Measurements from ENCODE around the gene CTBP2. TPM values are rescaled to one million over a fixed set of nuclear protein-coding genes. Genes with fewer than 3 reads are reported as not detected.
A peak's percentile ranks its signal among the peaks of the same experiment; 100 is the strongest.
"Not testable (repeated sequence)": the region's sequence is repeated elsewhere in the genome, so short reads cannot be mapped to it uniquely, and the experiment has no call there.

The CTBP2 gene
- total RNA-seq, 1 experiment from 2014 or later, result 67.8 TPM

- Histone ChIP-seq H3K36me3 (no peaks in the 10 kb centered on the region), H3K27ac (no peak overlapping the region), H3K4me3 (no peak overlapping the region), H3K9me3 (replicated peaks) (no peaks in the 10 kb centered on the region), H3K4me1 (no peaks in the 10 kb centered on the region), H3K27me3 (no peaks in the 10 kb centered on the region)
- DNase-seq, result no peak
Observed at GRCh38 chr10:125064681-125065492, 95.5 kb downstream of the CTBP2 start.

- no peaks in the 10 kb centered on the region for H3K36me3 ChIP-seq
- H3K9me3 ChIP-seq (replicated peaks), result no peaks in the 10 kb centered on the region
- no peaks in the 10 kb centered on the region for H3K27me3 ChIP-seq
- H3K27ac ChIP-seq, result no peak overlapping the region
- no peak overlapping the region for H3K4me3 ChIP-seq
- H3K4me1 ChIP-seq, result no peaks in the 10 kb centered on the region; the same call in 1 of the 2 replicates
- DNase-seq, result no peak
Observed at GRCh38 chr10:125063256-125063925, 97.0 kb downstream of the CTBP2 start.

GRCh38 chr10:125062914-125063230, 97.5 kb downstream of the CTBP2 start:
- Histone ChIP-seq H3K9me3 (replicated peaks) (no peaks in the 10 kb centered on the region), H3K4me3 (no peak overlapping the region), H3K36me3 (no peaks in the 10 kb centered on the region), H3K27me3 (no peaks in the 10 kb centered on the region), H3K27ac (no peak overlapping the region), H3K4me1 (peaks cover 5% of the 10 kb centered on the region)
- no peak for DNase-seq

GRCh38 chr10:125062227-125062913, 98.0 kb downstream of the CTBP2 start:
- H3K27ac ChIP-seq, result no peak overlapping the region
- H3K36me3 ChIP-seq, result no peaks in the 10 kb centered on the region
- no peak for DNase-seq
- H3K4me3 ChIP-seq, result no peak overlapping the region
- no peaks in the 10 kb centered on the region for H3K9me3 ChIP-seq (replicated peaks)
- peaks cover 10% of the 10 kb centered on the region for H3K4me1 ChIP-seq
- H3K27me3 ChIP-seq, result no peaks in the 10 kb centered on the region

- Histone ChIP-seq H3K9me3 (replicated peaks) (no peaks in the 10 kb centered on the region), H3K27me3 (no peaks in the 10 kb centered on the region), H3K36me3 (no peaks in the 10 kb centered on the region), H3K27ac (no peak overlapping the region), H3K4me1 (peaks cover 14% of the 10 kb centered on the region), H3K4me3 (no peak overlapping the region)
- DNase-seq, result no peak
Observed at GRCh38 chr10:125061557-125062226, 98.7 kb downstream of the CTBP2 start.

- DNase-seq, result peak; percentile 48 to 64
- H3K9me3 ChIP-seq (replicated peaks), result no peaks in the 10 kb centered on the region
- H3K4me1 ChIP-seq, result peaks cover 20% of the 10 kb centered on the region
Observed at GRCh38 chr10:125060826-125061556, 99.4 kb downstream of the CTBP2 start.

GRCh38 chr10:125060482-125060825, 99.9 kb downstream of the CTBP2 start:
- Histone ChIP-seq H3K4me1 (peaks cover 20% of the 10 kb centered on the region), H3K36me3 (no peaks in the 10 kb centered on the region), H3K27me3 (no peaks in the 10 kb centered on the region), H3K4me3 (no peak overlapping the region), H3K27ac (no peak overlapping the region), H3K9me3 (replicated peaks) (no peaks in the 10 kb centered on the region)
- DNase-seq, result no peak

More at GRCh38 chr10:125060826-125061556, 99.4 kb downstream of the CTBP2 start:
- Histone ChIP-seq H3K4me3 (no peak overlapping the region), H3K36me3 (no peaks in the 10 kb centered on the region), H3K27ac (no peak overlapping the region), H3K27me3 (no peaks in the 10 kb centered on the region)

GRCh38 chr10:125060026-125060425, 100.3 kb downstream of the CTBP2 start:
- no peaks in the 10 kb centered on the region for H3K36me3 ChIP-seq
- no peak for DNase-seq
- no peaks in the 10 kb centered on the region for H3K9me3 ChIP-seq (replicated peaks)
- peaks cover 20% of the 10 kb centered on the region for H3K4me1 ChIP-seq
- no peak overlapping the region for H3K27ac ChIP-seq
- H3K4me3 ChIP-seq, result no peak overlapping the region
- H3K27me3 ChIP-seq, result no peaks in the 10 kb centered on the region

GRCh38 chr10:125059348-125059747, 101.0 kb downstream of the CTBP2 start:
- not testable (repeated sequence) for H3K36me3 ChIP-seq; DNase-seq; H3K27me3 ChIP-seq; H3K27ac ChIP-seq; H3K4me3 ChIP-seq; H3K9me3 ChIP-seq (replicated peaks)
- peaks cover 20% of the 10 kb centered on the region for H3K4me1 ChIP-seq

- peak overlapping the region; percentile 92 for H3K27ac ChIP-seq
- peaks cover 20% of the 10 kb centered on the region for H3K4me1 ChIP-seq
- no peaks in the 10 kb centered on the region for H3K9me3 ChIP-seq (replicated peaks)
- DNase-seq, result peak; percentile 85 to 94
- no peaks in the 10 kb centered on the region for H3K36me3 ChIP-seq
- no peaks in the 10 kb centered on the region for H3K27me3 ChIP-seq
- peak overlapping the region; percentile 12 for H3K4me3 ChIP-seq
Observed at GRCh38 chr10:125057158-125058001, 103.0 kb downstream of the CTBP2 start.

- DNase-seq, result peak in 1 of 2 experiments; percentile 11
- Histone ChIP-seq H3K27ac (peak overlapping the region; percentile 92), H3K4me3 (no peak overlapping the region), H3K4me1 (peaks cover 20% of the 10 kb centered on the region), H3K27me3 (no peaks in the 10 kb centered on the region), H3K9me3 (replicated peaks) (no peaks in the 10 kb centered on the region), H3K36me3 (no peaks in the 10 kb centered on the region)
Observed at GRCh38 chr10:125056161-125057132, 103.9 kb downstream of the CTBP2 start.

GRCh38 chr10:125055446-125055845, 104.9 kb downstream of the CTBP2 start:
- no peak overlapping the region for H3K4me3 ChIP-seq
- peaks cover 20% of the 10 kb centered on the region for H3K4me1 ChIP-seq
- DNase-seq, result no peak
- H3K36me3 ChIP-seq, result no peaks in the 10 kb centered on the region
- H3K27me3 ChIP-seq, result no peaks in the 10 kb centered on the region
- no peak overlapping the region for H3K27ac ChIP-seq
- H3K9me3 ChIP-seq (replicated peaks), result no peaks in the 10 kb centered on the region

All from SJCRH30 (cell line).